ENCODE results near the gene MPZL1. TPM values are rescaled to one million over a fixed set of nuclear protein-coding genes. Genes with fewer than 3 reads are reported as not detected.

The MPZL1 gene
- 10 to 100 TPM; 21.9 to 23.0 TPM for total RNA-seq

DNA sequence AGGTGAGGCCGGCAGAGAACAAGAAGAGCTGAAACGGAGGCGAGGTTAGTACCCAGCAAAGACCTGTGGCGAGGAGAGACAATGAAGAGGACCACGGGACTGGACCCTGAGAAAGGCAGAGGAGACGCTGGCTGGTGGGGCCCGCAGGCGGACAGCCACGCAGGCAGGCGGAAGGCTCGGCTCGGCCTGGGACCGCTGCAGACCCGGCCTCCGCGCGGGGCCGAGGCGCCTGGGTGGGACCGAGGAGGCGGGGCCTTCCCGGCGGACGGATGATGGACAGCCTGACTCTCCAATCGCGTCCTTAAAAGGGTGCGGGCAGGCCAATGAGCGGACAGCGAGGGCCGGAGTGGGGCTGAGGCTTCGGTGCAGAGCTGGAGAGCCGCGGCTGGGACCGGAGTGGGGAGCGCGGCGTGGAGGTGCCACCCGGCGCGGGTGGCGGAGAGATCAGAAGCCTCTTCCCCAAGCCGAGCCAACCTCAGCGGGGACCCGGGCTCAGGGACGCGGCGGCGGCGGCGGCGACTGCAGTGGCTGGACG is at the start of gene MPZL1:
Gene MPZL1 (plus strand): TSS at position 366 of the 535 bp plus-strand sequence. CDS start 170 bp downstream, outside the sequence.
- ChIA-PET CTCF (no interaction called here), POLR2A (no interaction called here)
- Mint-ChIP-seq H3K4me1 (ENCODE audit: low read depth) (peaks cover 50% of the 10 kb centered on the region), H3K27me3 (no peaks in the 10 kb centered on the region), H3K4me3 (peak within 1 kb of the TSS; percentile 88), H3K36me3 (no peaks in the 10 kb centered on the region), H3K27ac (peak within 1 kb of the TSS; percentile 34), H3K9me3 (no peaks in the 10 kb centered on the region)
- peak; percentile 94 for DNase-seq
- intact Hi-C loops (cut with micrococcal nuclease): no loop called here

DNA sequence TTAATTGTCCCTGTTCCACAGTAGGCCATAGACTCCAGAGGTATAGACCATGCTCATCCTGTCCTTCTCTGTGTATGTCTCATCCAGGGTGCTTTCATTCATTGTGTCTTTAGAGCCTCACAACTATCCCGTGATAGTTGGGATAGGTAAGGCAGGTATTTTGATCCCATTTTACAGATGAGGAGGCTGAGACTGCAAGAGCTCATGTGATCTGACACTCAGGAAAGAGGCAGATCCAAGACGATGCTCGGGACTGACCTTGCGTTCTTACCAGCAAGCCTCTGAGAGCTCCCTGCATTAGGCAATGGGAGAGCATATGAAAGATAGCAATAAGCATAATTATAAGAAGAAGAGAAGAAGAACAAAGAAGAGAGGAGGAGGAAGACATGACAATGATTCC is 49.0 kb upstream of the MPZL1 start:
- intact Hi-C loops (cut with micrococcal nuclease): no loop called here
- ChIA-PET CTCF (interaction anchor here (1.6 to 5.3 kb wide), 4 partner anchors 15 to 72 kb away, joined by 4 to 38 read pairs (median 16); no protein-coding TSS in a partner anchor), POLR2A (interaction anchor here (1.0 kb wide), 1 partner anchor 39 kb away, joined by 3 read pairs; no protein-coding TSS in a partner anchor)
- Mint-ChIP-seq H3K4me1 (ENCODE audit: low read depth) (peaks cover 63% of the 10 kb centered on the region), H3K27ac (peak overlapping the region; percentile 29), H3K27me3 (no peaks in the 10 kb centered on the region), H3K4me3 (no peak overlapping the region), H3K9me3 (no peaks in the 10 kb centered on the region), H3K36me3 (peaks cover 16% of the 10 kb centered on the region)
- DNase-seq: no peak

DNA sequence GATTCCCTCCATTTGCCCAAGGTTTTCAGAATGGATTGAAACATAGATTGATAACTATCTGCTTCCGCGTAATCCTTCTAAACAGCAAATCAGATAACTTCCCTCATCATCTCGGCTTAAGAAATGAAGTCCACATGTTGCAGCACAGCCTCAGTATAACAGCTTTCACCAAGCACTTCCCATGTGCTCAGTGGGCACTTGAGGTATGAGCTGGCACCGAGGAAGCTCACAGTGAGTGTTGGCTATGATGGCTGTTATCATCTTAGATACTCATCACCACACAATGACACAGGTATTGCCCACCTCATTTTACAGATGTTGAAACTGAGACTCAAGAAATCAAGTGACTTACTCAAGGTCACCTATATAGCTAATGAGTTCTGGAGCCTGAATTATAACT is 48.5 kb upstream of the MPZL1 start:
- H3K4me1 Mint-ChIP-seq (ENCODE audit: low read depth): peaks cover 62% of the 10 kb centered on the region
- H3K4me3 Mint-ChIP-seq: no peak overlapping the region
- ChIA-PET POLR2A (interaction anchor here (1.0 kb wide), 1 partner anchor 40 kb away, joined by 3 read pairs; no protein-coding TSS in a partner anchor), CTCF (interaction anchor here (1.7 to 5.3 kb wide), 3 partner anchors 15 to 72 kb away, joined by 7 to 38 read pairs (median 26); no protein-coding TSS in a partner anchor)
- H3K27ac Mint-ChIP-seq: peak overlapping the region; percentile 64
- H3K36me3 Mint-ChIP-seq: peaks cover 16% of the 10 kb centered on the region
- no peaks in the 10 kb centered on the region for H3K27me3 Mint-ChIP-seq
- peak; percentile 36 for DNase-seq
- intact Hi-C loops (cut with micrococcal nuclease): no loop called here
- H3K9me3 Mint-ChIP-seq: no peaks in the 10 kb centered on the region

DNA sequence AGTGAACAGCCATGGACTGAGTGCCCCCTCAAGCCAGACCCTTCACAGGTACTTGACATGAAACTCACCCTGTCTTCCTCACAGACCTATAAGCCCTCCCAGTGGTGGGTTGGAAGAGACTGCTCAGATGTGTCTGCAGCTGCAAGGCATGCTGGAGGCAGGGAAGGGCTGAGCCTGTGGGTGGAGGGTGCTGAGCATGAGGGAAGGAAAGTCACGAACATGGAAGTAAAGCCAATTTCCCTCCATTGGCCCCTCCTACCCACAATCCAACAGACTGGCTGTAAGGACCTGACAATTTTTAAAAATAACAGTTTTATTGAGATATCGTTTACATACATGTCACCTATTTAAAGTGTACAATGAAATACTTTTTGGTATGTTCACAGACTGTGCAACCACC is 47.6 kb upstream of the MPZL1 start:
- H3K4me1 Mint-ChIP-seq (ENCODE audit: low read depth): peaks cover 53% of the 10 kb centered on the region
- no peaks in the 10 kb centered on the region for H3K27me3 Mint-ChIP-seq
- no peak overlapping the region for H3K4me3 Mint-ChIP-seq
- ChIA-PET POLR2A (no interaction called here), CTCF (interaction anchor here (0.6 to 5.3 kb wide), 6 partner anchors 14 to 73 kb away, joined by 3 to 38 read pairs (median 4); no protein-coding TSS in a partner anchor)
- H3K9me3 Mint-ChIP-seq: no peaks in the 10 kb centered on the region
- DNase-seq: no peak
- H3K36me3 Mint-ChIP-seq: peaks cover 16% of the 10 kb centered on the region
- H3K27ac Mint-ChIP-seq: peak overlapping the region; percentile 64
- intact Hi-C loops (cut with micrococcal nuclease): no loop called here

DNA sequence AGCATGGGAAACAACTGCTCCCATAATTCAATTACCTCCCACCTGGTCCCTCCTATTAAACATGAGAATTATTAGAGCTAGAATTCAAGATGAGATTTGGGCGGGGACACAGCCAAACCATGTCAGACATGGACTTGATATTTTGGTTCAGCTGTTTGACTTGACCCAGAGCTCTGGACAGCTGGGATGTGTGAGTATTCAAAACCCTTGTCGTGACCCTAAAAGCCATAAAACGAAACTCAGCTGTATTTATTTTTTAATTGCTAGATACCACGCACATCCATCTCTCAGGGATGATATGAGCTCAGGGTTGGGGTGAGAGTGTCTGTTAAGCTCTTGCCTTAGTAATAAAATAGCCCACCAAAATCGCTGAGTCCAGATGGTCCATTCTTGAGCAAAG is 46.3 kb upstream of the MPZL1 start:
- Mint-ChIP-seq H3K27ac (peak overlapping the region; percentile 67), H3K27me3 (no peaks in the 10 kb centered on the region), H3K4me3 (no peak overlapping the region), H3K36me3 (peaks cover 16% of the 10 kb centered on the region), H3K9me3 (no peaks in the 10 kb centered on the region), H3K4me1 (ENCODE audit: low read depth) (peaks cover 52% of the 10 kb centered on the region)
- intact Hi-C loops (cut with micrococcal nuclease): no loop called here
- POLR2A ChIA-PET: no interaction called here
- CTCF ChIA-PET: interaction anchor here (0.6 to 5.3 kb wide), 8 partner anchors 9 to 114 kb away, joined by 3 to 38 read pairs (median 4); no protein-coding TSS in a partner anchor
- DNase-seq: no peak

DNA sequence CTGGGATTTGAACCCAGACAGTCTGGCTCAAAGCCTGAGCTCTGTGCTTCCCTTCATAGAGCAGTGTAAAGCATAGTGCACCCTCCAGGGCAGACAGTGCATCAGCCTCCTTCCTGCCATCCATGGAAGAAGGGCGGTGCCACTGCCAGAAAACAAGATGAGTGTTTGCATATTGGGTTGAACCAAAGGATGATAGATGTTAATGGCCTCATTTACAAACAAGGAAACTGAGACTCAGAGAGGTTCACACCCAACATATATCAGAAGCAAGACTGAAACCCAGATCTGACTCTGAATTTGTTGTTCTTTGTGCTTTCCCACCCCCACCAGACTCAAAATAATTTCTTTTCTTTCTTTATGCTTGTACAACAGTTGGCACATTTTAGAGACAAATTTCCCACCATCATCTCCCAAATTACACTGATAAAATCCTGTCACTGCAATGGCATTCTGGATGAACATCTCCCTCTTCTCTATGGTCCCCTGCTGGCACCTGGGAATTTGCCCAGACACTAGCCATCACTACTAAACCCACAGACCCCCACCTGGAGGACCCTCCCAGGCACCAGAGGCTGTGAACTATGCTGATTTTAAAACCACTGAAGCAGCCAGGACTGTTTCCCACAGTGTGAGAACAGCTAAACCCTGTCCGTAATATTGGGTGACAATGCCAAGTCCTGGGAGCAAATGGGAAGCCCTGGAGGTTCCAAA is 45.4 kb upstream of the MPZL1 start:
- CTCF ChIA-PET: interaction anchor here (0.7 to 5.3 kb wide), 6 partner anchors 10 to 75 kb away, joined by 3 to 38 read pairs (median 4); no protein-coding TSS in a partner anchor
- DNase-seq: peak; percentile 52
- Mint-ChIP-seq H3K27me3 (no peaks in the 10 kb centered on the region), H3K9me3 (no peaks in the 10 kb centered on the region), H3K27ac (peak overlapping the region; percentile 67), H3K36me3 (peaks cover 12% of the 10 kb centered on the region), H3K4me3 (no peak overlapping the region), H3K4me1 (ENCODE audit: low read depth) (peaks cover 45% of the 10 kb centered on the region)
- POLR2A ChIA-PET: no interaction called here
- intact Hi-C loops (cut with micrococcal nuclease): no loop called here

DNA sequence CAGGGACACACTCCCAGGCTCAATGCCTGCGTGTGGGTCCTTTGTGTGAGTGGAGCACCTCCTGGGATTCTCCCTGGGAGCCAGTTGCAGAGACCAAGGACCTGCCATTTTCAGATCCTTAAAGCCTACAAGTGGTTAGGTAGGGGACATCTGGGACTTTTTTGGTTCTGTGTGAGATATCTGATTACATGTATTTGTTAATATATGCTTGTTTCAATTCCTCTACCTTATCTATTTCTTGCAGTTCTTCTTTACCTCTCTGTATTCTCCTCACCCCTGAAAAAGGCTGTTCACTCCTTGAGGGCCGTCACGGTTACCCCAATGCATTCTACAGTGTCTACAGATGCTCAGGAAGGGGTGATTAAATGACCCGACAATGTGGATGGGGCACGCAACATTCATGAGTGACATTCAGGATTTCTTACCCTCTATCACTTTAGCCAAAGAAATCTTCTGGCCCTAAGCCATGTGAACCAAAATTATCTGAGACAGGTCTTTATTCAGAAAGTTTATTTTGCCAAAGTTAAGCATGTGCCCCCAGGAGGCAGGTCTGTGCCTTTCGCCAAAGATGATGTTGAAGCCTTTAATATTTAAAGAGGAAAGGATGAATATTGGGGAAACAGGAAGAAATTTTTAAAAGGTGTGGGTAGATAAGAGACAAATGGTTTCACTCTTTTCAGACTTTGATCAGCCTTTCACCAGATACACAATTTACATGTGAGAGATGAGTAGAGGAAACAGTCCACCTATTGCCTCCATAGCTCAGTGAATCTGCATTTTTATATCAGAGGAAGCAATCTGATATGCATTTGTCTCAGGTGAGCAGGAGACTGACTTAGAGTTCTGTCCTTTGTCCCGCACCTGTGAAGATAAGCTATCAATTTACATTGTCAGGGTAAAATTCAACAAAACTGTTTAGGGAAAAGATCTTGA is 44.6 kb upstream of the MPZL1 start:
- peaks cover 13% of the 10 kb centered on the region for H3K36me3 Mint-ChIP-seq
- H3K4me1 Mint-ChIP-seq (ENCODE audit: low read depth): peaks cover 36% of the 10 kb centered on the region
- no peak for DNase-seq
- no peaks in the 10 kb centered on the region for H3K9me3 Mint-ChIP-seq
- CTCF ChIA-PET: interaction anchor here (1.0 to 3.5 kb wide), 3 partner anchors 9 to 76 kb away, joined by 6 to 15 read pairs (median 6); no protein-coding TSS in a partner anchor
- intact Hi-C loops (cut with micrococcal nuclease): no loop called here
- no peak overlapping the region for H3K4me3 Mint-ChIP-seq
- POLR2A ChIA-PET: interaction anchor here (1.1 to 2.1 kb wide), 2 partner anchors 11 to 49 kb away, joined by 3 to 6 read pairs; no protein-coding TSS in a partner anchor
- H3K27ac Mint-ChIP-seq: peak overlapping the region; percentile 38
- H3K27me3 Mint-ChIP-seq: no peaks in the 10 kb centered on the region

DNA sequence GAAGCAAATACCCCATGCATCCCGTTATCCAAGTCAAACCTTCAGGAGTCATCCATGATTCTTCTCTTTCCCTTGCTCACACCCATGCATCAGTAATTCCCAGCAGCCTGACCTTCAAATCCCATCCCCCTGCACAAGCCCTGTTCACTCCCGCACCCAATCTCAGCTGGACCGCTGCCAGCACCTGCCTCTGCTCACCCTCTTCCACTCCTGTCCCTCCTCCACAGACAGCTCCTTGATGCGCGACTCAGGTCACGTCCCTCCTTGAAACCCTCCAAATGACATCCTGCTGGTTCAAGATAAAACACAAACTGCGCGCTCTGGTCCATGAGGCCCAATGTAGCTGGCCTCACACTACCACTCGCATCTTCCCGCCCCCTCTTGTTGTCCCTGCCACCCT is 43.4 kb upstream of the MPZL1 start:
- Mint-ChIP-seq H3K4me3 (no peak overlapping the region), H3K27ac (no peak overlapping the region), H3K36me3 (peaks cover 10% of the 10 kb centered on the region), H3K27me3 (no peaks in the 10 kb centered on the region), H3K4me1 (ENCODE audit: low read depth) (peaks cover 27% of the 10 kb centered on the region), H3K9me3 (no peaks in the 10 kb centered on the region)
- DNase-seq: no peak
- POLR2A ChIA-PET: interaction anchor here (2.1 kb wide), 1 partner anchor 50 kb away, joined by 6 read pairs; no protein-coding TSS in a partner anchor
- intact Hi-C loops (cut with micrococcal nuclease): no loop called here
- CTCF ChIA-PET: interaction anchor here (1.0 to 3.5 kb wide), 3 partner anchors 9 to 78 kb away, joined by 6 to 15 read pairs (median 6); no protein-coding TSS in a partner anchor

DNA sequence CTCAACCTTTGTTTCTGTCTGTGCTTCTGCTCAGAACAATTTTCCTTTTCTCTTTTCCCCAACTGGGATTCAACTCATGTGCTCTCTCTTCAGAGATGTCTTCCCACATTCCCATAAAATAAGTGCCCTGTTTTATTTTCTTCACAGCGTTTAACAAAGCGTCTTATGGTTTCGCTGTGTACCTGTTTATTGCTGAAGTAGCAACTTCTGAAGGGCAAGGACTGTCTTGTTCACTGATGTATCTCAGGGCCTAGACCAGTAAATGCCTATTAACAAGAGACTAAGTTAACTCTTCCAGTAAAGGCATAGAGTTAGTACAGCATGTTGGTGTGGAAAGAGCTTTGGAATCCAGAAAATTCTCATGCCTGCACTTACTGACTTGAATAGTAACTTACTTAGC is 42.9 kb upstream of the MPZL1 start:
- intact Hi-C loops (cut with micrococcal nuclease): no loop called here
- no peak overlapping the region for H3K4me3 Mint-ChIP-seq
- no peaks in the 10 kb centered on the region for H3K27me3 Mint-ChIP-seq
- ChIA-PET CTCF (interaction anchor here (1.5 to 3.5 kb wide), 2 partner anchors 9 to 78 kb away, joined by 6 to 15 read pairs; no protein-coding TSS in a partner anchor), POLR2A (interaction anchor here (2.1 kb wide), 1 partner anchor 51 kb away, joined by 6 read pairs; no protein-coding TSS in a partner anchor)
- no peak for DNase-seq
- H3K9me3 Mint-ChIP-seq: no peaks in the 10 kb centered on the region
- peaks cover 23% of the 10 kb centered on the region for H3K4me1 Mint-ChIP-seq (ENCODE audit: low read depth)
- H3K27ac Mint-ChIP-seq: no peak overlapping the region
- H3K36me3 Mint-ChIP-seq: peaks cover 6% of the 10 kb centered on the region

DNA sequence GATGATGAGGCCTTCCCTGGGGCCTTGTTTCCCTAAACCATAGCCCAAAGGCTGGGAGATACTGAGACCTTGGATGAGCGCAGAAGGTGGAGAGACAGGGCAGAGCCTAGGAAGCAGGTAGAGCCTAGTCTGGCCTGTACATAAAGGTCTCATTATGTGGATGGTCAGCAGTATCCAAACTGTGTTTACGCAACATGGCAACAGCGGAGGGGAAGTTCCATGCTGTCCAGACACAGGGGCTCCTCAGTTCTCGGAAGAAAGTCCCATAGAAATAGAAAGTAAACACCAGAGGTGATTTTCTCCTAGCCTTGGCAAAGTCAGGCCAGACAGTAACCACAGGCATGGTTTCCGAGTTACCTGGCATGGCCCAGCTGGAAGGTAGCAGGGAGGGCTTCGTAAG is 42.1 kb upstream of the MPZL1 start:
- ChIA-PET CTCF (interaction anchor here (3.5 kb wide), 1 partner anchor 8 kb away, joined by 15 read pairs; no protein-coding TSS in a partner anchor), POLR2A (no interaction called here)
- Mint-ChIP-seq H3K36me3 (peaks cover 8% of the 10 kb centered on the region), H3K4me3 (no peak overlapping the region), H3K27me3 (no peaks in the 10 kb centered on the region), H3K4me1 (ENCODE audit: low read depth) (peaks cover 17% of the 10 kb centered on the region), H3K27ac (no peak overlapping the region), H3K9me3 (no peaks in the 10 kb centered on the region)
- DNase-seq: no peak
- intact Hi-C loops (cut with micrococcal nuclease): no loop called here

DNA sequence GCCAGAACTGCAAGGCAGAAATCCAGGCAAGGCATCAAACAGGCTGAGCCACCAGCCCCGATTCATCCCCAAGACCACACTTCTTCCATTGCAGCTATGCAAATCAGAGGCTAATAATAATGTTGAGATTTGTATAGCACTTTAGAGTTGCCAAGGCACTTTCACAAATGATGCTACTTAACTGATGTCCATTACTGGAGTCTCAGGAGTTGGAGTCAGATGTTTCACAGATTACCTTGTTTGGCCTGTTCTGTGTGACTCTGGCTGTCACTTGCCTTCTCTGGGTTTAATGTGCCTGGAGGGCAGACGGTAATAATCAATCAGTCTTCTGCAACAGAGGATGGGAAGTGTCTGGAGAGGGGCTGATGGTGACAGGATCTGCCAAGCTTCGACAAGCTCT is 40.8 kb upstream of the MPZL1 start:
- POLR2A ChIA-PET: no interaction called here
- Mint-ChIP-seq H3K4me3 (no peak overlapping the region), H3K36me3 (peaks cover 8% of the 10 kb centered on the region), H3K4me1 (ENCODE audit: low read depth) (peaks cover 6% of the 10 kb centered on the region), H3K27me3 (no peaks in the 10 kb centered on the region), H3K9me3 (no peaks in the 10 kb centered on the region), H3K27ac (no peak overlapping the region)
- CTCF ChIA-PET: interaction anchor here (0.6 to 1.7 kb wide), 5 partner anchors 79 to 243 kb away, joined by 3 to 8 read pairs (median 4); no protein-coding TSS in a partner anchor
- DNase-seq: no peak
- intact Hi-C loops (cut with micrococcal nuclease): no loop called here
